HEK293 (cell line): ENCODE data around the gene TLCD3B.

Experiments used
- CTCF ChIA-PET: fragments of 350-600 bp; formaldehyde crosslinking; extraction: SDS; loops from one replicate; lab custom pipeline; 2021; ENCODE audit warnings: antibody characterized with exemption; lab: Yijun Ruan, JAX
- POLR2A ChIA-PET: fragments of 300-600 bp; formaldehyde crosslinking; extraction: SDS; loops from one replicate; lab custom pipeline; 2020; ENCODE audit warnings: antibody characterized with exemption, inconsistent platforms; lab: Yijun Ruan, JAX
- H3K27ac ChIP-seq: fragments of 200-500 bp; sonication (Bioruptor generic); 2 replicates; pipeline ENCODE4 v1.5.1; 2014; ENCODE audit warnings: low read depth, low read length, control low read depth, inconsistent platforms; ENCODE audit errors: extremely low read depth
- H3K36me3 ChIP-seq, 2 experiments: fragments of 200-500 bp in 1 of 2; sonication (Bioruptor generic) in 1 of 2; 1 replicate in 1 of 2; 2 replicates in 1 of 2; pipeline ENCODE4 v1.5.1; 2014 to 2017; ENCODE audit warnings: inconsistent platforms in 2 of 2, low read length in 2 of 2; ENCODE audit not compliant: control insufficient read depth in 2 of 2, insufficient read depth in 1 of 2
- H3K4me1 ChIP-seq: fragments of 200-500 bp; sonication (Bioruptor generic); 2 replicates; pipeline ENCODE4 v1.5.1; 2014; ENCODE audit warnings: mild to moderate bottlenecking, low read length, inconsistent platforms; ENCODE audit not compliant: control insufficient read depth, insufficient read depth
- H3K4me3 ChIP-seq: 2 replicates; pipeline ENCODE4 v1.5.1; 2011; ENCODE audit warnings: low read depth, mild to moderate bottlenecking, control low read depth, low read length, moderate library complexity
- H3K9me3 ChIP-seq: fragments of 200-500 bp; sonication (Bioruptor generic); 2 replicates; pipeline ENCODE4 v1.5.1; 2014; ENCODE audit warnings: low read depth, low read length, inconsistent platforms; ENCODE audit not compliant: control insufficient read depth, insufficient read depth
- FEZF1 ChIP-seq: fragments of 450-650 bp; formaldehyde crosslinking; IDR thresholded peaks from 2 replicates; pipeline ENCODE4 v1.5.1; 2016; ENCODE audit warnings: missing biosample characterization, missing genetic modification characterization
- OSR2 ChIP-seq: fragments of 450-650 bp; formaldehyde crosslinking; IDR thresholded peaks from 2 replicates; pipeline ENCODE4 v1.5.1; 2016; ENCODE audit warnings: missing biosample characterization, missing genetic modification characterization
- ZFP3 ChIP-seq: fragments of 450-650 bp; formaldehyde crosslinking; IDR thresholded peaks from 2 replicates; pipeline ENCODE4 v1.5.1; 2016; ENCODE audit warnings: low read depth, missing biosample characterization, missing genetic modification characterization
- ZNF132 ChIP-seq: fragments of 450-650 bp; formaldehyde crosslinking; IDR thresholded peaks from 2 replicates; pipeline ENCODE4 v1.5.1; 2017; ENCODE audit warnings: missing biosample characterization, missing genetic modification characterization, borderline replicate concordance
- ZNF133 ChIP-seq: fragments of 450-650 bp; formaldehyde crosslinking; IDR thresholded peaks from 2 replicates; pipeline ENCODE4 v1.5.1; 2016; ENCODE audit warnings: missing biosample characterization, missing genetic modification characterization
- ZNF146 ChIP-seq: fragments of 450-650 bp; formaldehyde crosslinking; IDR thresholded peaks from 2 replicates; pipeline ENCODE4 v1.5.1; 2016; ENCODE audit warnings: missing biosample characterization, missing genetic modification characterization
- ZNF239 ChIP-seq: fragments of 450-650 bp; formaldehyde crosslinking; IDR thresholded peaks from 2 replicates; pipeline ENCODE4 v1.5.1; 2016; ENCODE audit warnings: missing biosample characterization, missing genetic modification characterization
- ZNF341 ChIP-seq: fragments of 450-650 bp; formaldehyde crosslinking; IDR thresholded peaks from 2 replicates; pipeline ENCODE4; 2016; ENCODE audit warnings: low read depth, missing biosample characterization, missing genetic modification characterization
- ZNF37A ChIP-seq: fragments of 450-650 bp; IDR thresholded peaks from 2 replicates; pipeline ENCODE4 v1.5.1; 2018; ENCODE audit warnings: missing biosample characterization, missing genetic modification characterization
- ZNF501 ChIP-seq: fragments of 450-650 bp; formaldehyde crosslinking; IDR thresholded peaks from 2 replicates; pipeline ENCODE4 v1.5.1; 2016; ENCODE audit warnings: missing biosample characterization, missing genetic modification characterization
- ZNF544 ChIP-seq: fragments of 450-650 bp; formaldehyde crosslinking; IDR thresholded peaks from 2 replicates; pipeline ENCODE4 v1.5.0; 2017; ENCODE audit warnings: missing biosample characterization, missing genetic modification characterization
- ZNF555 ChIP-seq: fragments of 450-650 bp; formaldehyde crosslinking; conservative IDR thresholded peaks from 2 replicates; pipeline ENCODE4 v1.5.1; 2017; ENCODE audit warnings: missing biosample characterization, mild to moderate bottlenecking, missing genetic modification characterization, inconsistent platforms
- ZNF76 ChIP-seq: fragments of 450-650 bp; formaldehyde crosslinking; IDR thresholded peaks from 2 replicates; pipeline ENCODE4; 2016; ENCODE audit warnings: low read depth, missing biosample characterization, missing genetic modification characterization, borderline replicate concordance
- ZNF791 ChIP-seq: fragments of 450-650 bp; formaldehyde crosslinking; IDR thresholded peaks from 2 replicates; pipeline ENCODE4 v1.5.1; 2016; ENCODE audit warnings: missing biosample characterization, missing genetic modification characterization
- ZSCAN23 ChIP-seq: fragments of 450-650 bp; formaldehyde crosslinking; IDR thresholded peaks from 2 replicates; pipeline ENCODE4 v1.5.1; 2016; ENCODE audit warnings: missing biosample characterization, missing genetic modification characterization
- TF ChIP-seq, protein P1 (sequence below): fragments of 450-650 bp; formaldehyde crosslinking; IDR thresholded peaks from 2 replicates; pipeline ENCODE4 v1.5.1; 2016; ENCODE audit warnings: missing biosample characterization, missing genetic modification characterization
- TF ChIP-seq, protein P2 (sequence below): fragments of 450-650 bp; IDR thresholded peaks from 2 replicates; pipeline ENCODE4 v1.5.1; 2018; ENCODE audit warnings: missing biosample characterization, missing genetic modification characterization
- TF ChIP-seq, protein P3 (sequence below): fragments of 450-650 bp; formaldehyde crosslinking; IDR thresholded peaks from 2 replicates; pipeline ENCODE4 v1.5.1; 2016; ENCODE audit warnings: missing biosample characterization, missing genetic modification characterization, borderline replicate concordance

The TLCD3B gene

DNA sequence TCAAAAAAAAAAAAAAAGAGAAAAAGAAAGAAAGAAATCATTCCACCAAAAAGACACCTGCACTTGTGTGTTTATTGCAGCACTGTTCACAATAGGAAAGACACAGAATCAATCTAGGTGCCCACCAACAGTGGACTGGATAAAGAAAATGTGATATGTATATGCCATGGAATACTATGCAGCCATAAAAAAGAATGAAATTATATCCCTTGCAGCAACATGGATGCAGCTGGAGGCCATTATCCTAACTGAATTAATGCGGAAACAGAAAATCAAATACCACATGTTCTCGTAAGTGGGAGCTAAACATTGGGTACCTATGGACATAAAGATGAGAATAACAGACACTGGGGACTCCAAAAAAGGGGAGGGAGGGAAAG lies 13.8 kb downstream of the TLCD3B start:
- Histone ChIP-seq H3K36me3 (no peaks in the 10 kb centered on the region), H3K4me3 (no peak overlapping the region), H3K27ac (no peak overlapping the region), H3K4me1 (no peaks in the 10 kb centered on the region), H3K9me3 (no peaks in the 10 kb centered on the region)
- ChIA-PET POLR2A (interaction anchor here (0.7 kb wide), 1 partner anchor 96 kb away, joined by 10 read pairs; no protein-coding TSS in a partner anchor), CTCF (interaction anchor here (0.7 to 4.8 kb wide), 2 partner anchors 15 to 338 kb away, joined by 3 to 34 read pairs; partner anchors contain the start of genes CD2BP2 and TLCD3B)
- peak; percentile 100 for TF ChIP-seq ZNF146 (tag by site-specific recombination)
- TF ChIP-seq ZNF132 (tag by site-specific recombination): no peak
- TF ChIP-seq ZNF37A: no peak
- TF ChIP-seq, protein P1, sequence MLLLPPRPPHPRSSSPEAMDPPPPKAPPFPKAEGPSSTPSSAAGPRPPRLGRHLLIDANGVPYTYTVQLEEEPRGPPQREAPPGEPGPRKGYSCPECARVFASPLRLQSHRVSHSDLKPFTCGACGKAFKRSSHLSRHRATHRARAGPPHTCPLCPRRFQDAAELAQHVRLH (tag by site-specific recombination): 0 out of 2 replicates have a peak, but pooled peaks have one; percentile 40

DNA sequence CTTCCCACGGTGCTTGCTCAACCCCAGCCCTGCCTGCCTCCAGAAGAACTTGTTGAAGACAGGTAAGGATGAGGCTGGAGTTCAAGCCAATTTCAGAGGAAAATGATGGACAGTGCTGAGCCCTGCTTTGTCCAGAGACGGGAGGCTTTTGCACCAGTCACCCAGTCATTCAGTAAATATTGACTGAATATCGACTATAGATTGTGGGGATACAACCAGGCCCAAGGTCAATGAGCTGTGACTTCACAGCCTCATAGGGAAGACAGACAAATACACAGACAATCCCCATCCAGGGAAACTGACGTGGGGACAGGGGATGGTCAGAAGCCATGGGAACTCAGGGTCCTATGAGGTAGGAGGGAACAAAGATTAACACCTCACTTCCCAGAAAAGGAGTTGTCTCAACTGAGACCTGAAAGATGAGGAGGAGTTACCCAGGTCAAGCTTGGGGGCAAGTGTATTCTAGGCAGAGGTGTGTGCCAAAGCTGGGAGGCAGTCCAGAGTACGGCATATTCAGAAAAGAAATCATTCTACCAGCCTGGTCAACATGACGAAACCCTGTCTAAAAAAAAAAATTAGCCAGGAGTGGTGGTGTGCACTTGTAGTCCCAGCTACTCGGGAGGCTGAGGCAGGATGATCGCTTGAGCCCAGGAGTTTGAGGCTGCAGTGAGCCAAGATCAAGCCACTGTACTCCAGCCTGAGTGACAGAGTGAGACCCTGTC lies 14.4 kb downstream of the TLCD3B start:
- Histone ChIP-seq H3K27ac (no peak overlapping the region), H3K9me3 (no peaks in the 10 kb centered on the region), H3K36me3 (no peaks in the 10 kb centered on the region), H3K4me3 (no peak overlapping the region), H3K4me1 (no peaks in the 10 kb centered on the region)
- ChIA-PET CTCF (interaction anchor here (0.6 to 4.8 kb wide), 5 partner anchors 15 to 647 kb away, joined by 3 to 34 read pairs (median 3); partner anchors contain the start of genes CD2BP2 and TLCD3B), POLR2A (no interaction called here)
- TF ChIP-seq ZNF239: no peak
- TF ChIP-seq ZNF555 (tag by site-specific recombination): no peak
- no peak for TF ChIP-seq OSR2
- TF ChIP-seq ZNF341 (tag by site-specific recombination): no peak
- TF ChIP-seq, protein P2, sequence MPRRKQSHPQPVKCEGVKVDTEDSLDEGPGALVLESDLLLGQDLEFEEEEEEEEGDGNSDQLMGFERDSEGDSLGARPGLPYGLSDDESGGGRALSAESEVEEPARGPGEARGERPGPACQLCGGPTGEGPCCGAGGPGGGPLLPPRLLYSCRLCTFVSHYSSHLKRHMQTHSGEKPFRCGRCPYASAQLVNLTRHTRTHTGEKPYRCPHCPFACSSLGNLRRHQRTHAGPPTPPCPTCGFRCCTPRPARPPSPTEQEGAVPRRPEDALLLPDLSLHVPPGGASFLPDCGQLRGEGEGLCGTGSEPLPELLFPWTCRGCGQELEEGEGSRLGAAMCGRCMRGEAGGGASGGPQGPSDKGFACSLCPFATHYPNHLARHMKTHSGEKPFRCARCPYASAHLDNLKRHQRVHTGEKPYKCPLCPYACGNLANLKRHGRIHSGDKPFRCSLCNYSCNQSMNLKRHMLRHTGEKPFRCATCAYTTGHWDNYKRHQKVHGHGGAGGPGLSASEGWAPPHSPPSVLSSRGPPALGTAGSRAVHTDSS: no peak
- no peak for TF ChIP-seq ZSCAN23 (tag by site-specific recombination)
- TF ChIP-seq ZNF791 (tag by site-specific recombination): no peak
- TF ChIP-seq ZNF76 (tag by site-specific recombination): no peak
- TF ChIP-seq ZNF501 (tag by site-specific recombination): no peak
- TF ChIP-seq ZNF133 (tag by site-specific recombination): no peak
- TF ChIP-seq ZFP3 (tag by site-specific recombination): no peak
- TF ChIP-seq, protein P3, sequence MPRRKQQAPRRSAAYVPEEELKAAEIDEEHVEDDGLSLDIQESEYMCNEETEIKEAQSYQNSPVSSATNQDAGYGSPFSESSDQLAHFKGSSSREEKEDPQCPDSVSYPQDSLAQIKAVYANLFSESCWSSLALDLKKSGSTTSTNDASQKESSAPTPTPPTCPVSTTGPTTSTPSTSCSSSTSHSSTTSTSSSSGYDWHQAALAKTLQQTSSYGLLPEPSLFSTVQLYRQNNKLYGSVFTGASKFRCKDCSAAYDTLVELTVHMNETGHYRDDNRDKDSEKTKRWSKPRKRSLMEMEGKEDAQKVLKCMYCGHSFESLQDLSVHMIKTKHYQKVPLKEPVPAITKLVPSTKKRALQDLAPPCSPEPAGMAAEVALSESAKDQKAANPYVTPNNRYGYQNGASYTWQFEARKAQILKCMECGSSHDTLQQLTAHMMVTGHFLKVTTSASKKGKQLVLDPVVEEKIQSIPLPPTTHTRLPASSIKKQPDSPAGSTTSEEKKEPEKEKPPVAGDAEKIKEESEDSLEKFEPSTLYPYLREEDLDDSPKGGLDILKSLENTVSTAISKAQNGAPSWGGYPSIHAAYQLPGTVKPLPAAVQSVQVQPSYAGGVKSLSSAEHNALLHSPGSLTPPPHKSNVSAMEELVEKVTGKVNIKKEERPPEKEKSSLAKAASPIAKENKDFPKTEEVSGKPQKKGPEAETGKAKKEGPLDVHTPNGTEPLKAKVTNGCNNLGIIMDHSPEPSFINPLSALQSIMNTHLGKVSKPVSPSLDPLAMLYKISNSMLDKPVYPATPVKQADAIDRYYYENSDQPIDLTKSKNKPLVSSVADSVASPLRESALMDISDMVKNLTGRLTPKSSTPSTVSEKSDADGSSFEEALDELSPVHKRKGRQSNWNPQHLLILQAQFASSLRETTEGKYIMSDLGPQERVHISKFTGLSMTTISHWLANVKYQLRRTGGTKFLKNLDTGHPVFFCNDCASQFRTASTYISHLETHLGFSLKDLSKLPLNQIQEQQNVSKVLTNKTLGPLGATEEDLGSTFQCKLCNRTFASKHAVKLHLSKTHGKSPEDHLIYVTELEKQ: no peak
- TF ChIP-seq FEZF1 (tag by site-specific recombination): no peak
- no peak for TF ChIP-seq ZNF544 (tag by site-specific recombination)
